ENCODE data around the gene OR6V1.

Gene OR6V1

DNA sequence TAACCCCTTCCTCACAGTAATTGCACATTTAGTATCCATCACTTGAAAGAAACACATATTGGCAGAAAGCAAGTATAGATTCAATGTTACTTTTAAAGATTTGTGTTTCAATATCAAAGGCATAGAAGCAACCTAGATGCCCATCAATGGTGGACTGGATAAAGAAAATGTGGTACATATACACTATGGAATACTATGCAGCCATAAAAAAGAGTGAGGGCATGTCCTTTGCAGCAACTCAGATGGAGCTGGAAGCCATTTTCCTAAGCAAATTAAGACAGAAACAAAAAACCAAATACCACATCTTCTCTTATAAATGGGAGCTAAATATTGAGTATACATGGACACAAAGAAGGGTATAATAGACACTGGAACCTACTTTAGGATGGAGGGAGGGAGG is 3.6 kb downstream of the OR6V1 start:
- H3K4me3 ChIP-seq (ENCODE audit: low read length): no peak overlapping the region
- no peak overlapping the region for H3K9ac ChIP-seq (ENCODE audit: low read length)
- no peaks in the 10 kb centered on the region for H3K9me2 ChIP-seq (replicated peaks; ENCODE audit: insufficient read depth, low read length)
- H3F3A ChIP-seq (ENCODE audit: insufficient read depth, low read length): no peaks in the 10 kb centered on the region
- no peak for DNase-seq
- H3K9me3 ChIP-seq (replicated peaks; ENCODE audit: insufficient read depth, low read length): no peaks in the 10 kb centered on the region
- TF ChIP-seq EZH2 (optimal IDR thresholded peaks at IDR 0.05; ENCODE audit: low read depth, low read length) (no peak), EZH2phosphoT487 (IDR thresholded peaks at IDR 0.05; ENCODE audit: low read length) (no peak)
- TF ChIP-seq, protein P1, sequence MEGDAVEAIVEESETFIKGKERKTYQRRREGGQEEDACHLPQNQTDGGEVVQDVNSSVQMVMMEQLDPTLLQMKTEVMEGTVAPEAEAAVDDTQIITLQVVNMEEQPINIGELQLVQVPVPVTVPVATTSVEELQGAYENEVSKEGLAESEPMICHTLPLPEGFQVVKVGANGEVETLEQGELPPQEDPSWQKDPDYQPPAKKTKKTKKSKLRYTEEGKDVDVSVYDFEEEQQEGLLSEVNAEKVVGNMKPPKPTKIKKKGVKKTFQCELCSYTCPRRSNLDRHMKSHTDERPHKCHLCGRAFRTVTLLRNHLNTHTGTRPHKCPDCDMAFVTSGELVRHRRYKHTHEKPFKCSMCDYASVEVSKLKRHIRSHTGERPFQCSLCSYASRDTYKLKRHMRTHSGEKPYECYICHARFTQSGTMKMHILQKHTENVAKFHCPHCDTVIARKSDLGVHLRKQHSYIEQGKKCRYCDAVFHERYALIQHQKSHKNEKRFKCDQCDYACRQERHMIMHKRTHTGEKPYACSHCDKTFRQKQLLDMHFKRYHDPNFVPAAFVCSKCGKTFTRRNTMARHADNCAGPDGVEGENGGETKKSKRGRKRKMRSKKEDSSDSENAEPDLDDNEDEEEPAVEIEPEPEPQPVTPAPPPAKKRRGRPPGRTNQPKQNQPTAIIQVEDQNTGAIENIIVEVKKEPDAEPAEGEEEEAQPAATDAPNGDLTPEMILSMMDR (IDR thresholded peaks at IDR 0.05; ENCODE audit: low read length): no peak
- no peak overlapping the region for H2AFZ ChIP-seq (ENCODE audit: low read length)
- H4K20me1 ChIP-seq (ENCODE audit: insufficient read depth, low read length): no peaks in the 10 kb centered on the region
- no peaks in the 10 kb centered on the region for H3K4me1 ChIP-seq (ENCODE audit: low read length)
- H3K36me3 ChIP-seq (replicated peaks; ENCODE audit: insufficient read depth, low read length): no peaks in the 10 kb centered on the region
- H3K27me3 ChIP-seq (replicated peaks; ENCODE audit: insufficient read depth, low read length): no peaks in the 10 kb centered on the region
- no peaks in the 10 kb centered on the region for H3K79me2 ChIP-seq (ENCODE audit: low read length)
- no peak overlapping the region for H3K4me2 ChIP-seq (ENCODE audit: low read depth, low read length)
- H3K27ac ChIP-seq (ENCODE audit: low read length): no peak overlapping the region

DNA sequence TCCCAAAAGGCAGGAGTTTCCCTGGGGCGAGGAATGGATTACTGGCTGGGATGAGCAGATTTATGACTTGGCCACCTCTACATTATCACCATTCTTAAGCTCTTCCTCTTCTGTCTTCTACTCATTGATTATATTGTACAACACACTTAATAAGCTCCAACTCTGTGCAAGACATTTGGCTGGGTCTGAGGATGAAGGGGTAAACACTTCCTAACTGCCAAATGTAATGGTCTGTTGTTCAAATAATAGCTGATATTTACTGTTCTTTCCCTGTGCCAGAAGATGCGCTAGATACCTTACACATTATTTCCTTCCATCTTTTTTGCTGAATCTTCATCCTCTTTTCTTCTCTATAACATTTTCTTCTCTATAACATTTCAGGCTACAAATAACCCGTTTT is 11.6 kb downstream of the OR6V1 start:
- H4K20me1 ChIP-seq (ENCODE audit: insufficient read depth, low read length): no peaks in the 10 kb centered on the region
- no peaks in the 10 kb centered on the region for H3K79me2 ChIP-seq (ENCODE audit: low read length)
- H3K4me2 ChIP-seq (ENCODE audit: low read depth, low read length): no peak overlapping the region
- H3F3A ChIP-seq (ENCODE audit: insufficient read depth, low read length): no peaks in the 10 kb centered on the region
- H3K9me3 ChIP-seq (replicated peaks; ENCODE audit: insufficient read depth, low read length): no peaks in the 10 kb centered on the region
- TF ChIP-seq EZH2 (optimal IDR thresholded peaks at IDR 0.05; ENCODE audit: low read depth, low read length): no peak
- TF ChIP-seq, protein P1 (IDR thresholded peaks at IDR 0.05; ENCODE audit: low read length): no peak
- no peak for TF ChIP-seq EZH2phosphoT487 (IDR thresholded peaks at IDR 0.05; ENCODE audit: low read length)
- H2AFZ ChIP-seq (ENCODE audit: low read length): no peak overlapping the region
- no peaks in the 10 kb centered on the region for H3K27me3 ChIP-seq (replicated peaks; ENCODE audit: insufficient read depth, low read length)
- no peak overlapping the region for H3K4me3 ChIP-seq (ENCODE audit: low read length)
- no peaks in the 10 kb centered on the region for H3K4me1 ChIP-seq (ENCODE audit: low read length)
- H3K9me2 ChIP-seq (replicated peaks; ENCODE audit: insufficient read depth, low read length): no peaks in the 10 kb centered on the region
- H3K27ac ChIP-seq (ENCODE audit: low read length): no peak overlapping the region
- no peaks in the 10 kb centered on the region for H3K36me3 ChIP-seq (replicated peaks; ENCODE audit: insufficient read depth, low read length)
- H3K9ac ChIP-seq (ENCODE audit: low read length): no peak overlapping the region
- no peak for DNase-seq

DNA sequence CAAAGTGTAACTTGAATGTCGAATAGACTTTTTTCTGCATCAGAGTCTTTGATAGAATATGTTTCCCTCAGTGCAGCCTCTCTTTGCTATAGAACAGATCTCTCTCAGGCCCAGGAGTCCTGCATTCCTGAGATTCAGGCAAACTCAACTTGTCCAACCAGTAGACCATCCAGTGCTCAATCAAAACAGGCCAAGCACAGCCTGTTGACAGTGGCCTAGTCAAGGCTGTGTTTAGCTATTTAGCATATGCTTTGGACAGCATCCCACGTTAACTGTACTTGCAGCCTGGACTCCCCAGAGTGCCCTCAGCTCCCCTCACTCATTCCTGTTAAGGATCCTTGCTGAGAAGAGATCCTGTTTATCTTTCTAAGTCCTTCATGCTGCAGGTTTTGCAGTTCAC is 16.3 kb downstream of the OR6V1 start:
- Histone ChIP-seq H3K9me2 (replicated peaks; ENCODE audit: insufficient read depth, low read length) (no peaks in the 10 kb centered on the region), H3K9ac (ENCODE audit: low read length) (no peak overlapping the region), H3K27me3 (replicated peaks; ENCODE audit: insufficient read depth, low read length) (no peaks in the 10 kb centered on the region), H3K36me3 (replicated peaks; ENCODE audit: insufficient read depth, low read length) (no peaks in the 10 kb centered on the region), H3K27ac (ENCODE audit: low read length) (no peak overlapping the region), H3K79me2 (ENCODE audit: low read length) (no peaks in the 10 kb centered on the region), H3K4me1 (ENCODE audit: low read length) (no peaks in the 10 kb centered on the region), H4K20me1 (ENCODE audit: insufficient read depth, low read length) (no peaks in the 10 kb centered on the region), H3K9me3 (replicated peaks; ENCODE audit: insufficient read depth, low read length) (no peaks in the 10 kb centered on the region), H3F3A (ENCODE audit: insufficient read depth, low read length) (no peaks in the 10 kb centered on the region), H2AFZ (ENCODE audit: low read length) (no peak overlapping the region), H3K4me3 (ENCODE audit: low read length) (no peak overlapping the region), H3K4me2 (ENCODE audit: low read depth, low read length) (no peak overlapping the region)
- TF ChIP-seq EZH2 (optimal IDR thresholded peaks at IDR 0.05; ENCODE audit: low read depth, low read length) (no peak), EZH2phosphoT487 (IDR thresholded peaks at IDR 0.05; ENCODE audit: low read length) (no peak)
- TF ChIP-seq, protein P1 (IDR thresholded peaks at IDR 0.05; ENCODE audit: low read length): no peak
- DNase-seq: no peak

All from MM.1S (cell line).